K562 (cell line): ENCODE results near the gene PFKFB2. TPM values are rescaled to one million over a fixed set of nuclear protein-coding genes. Genes with fewer than 3 reads are reported as not detected.

Experiments used
- AFF4 ChIP-seq: sonication (generic); formaldehyde crosslinking; IDR thresholded peaks from 2 replicates; pipeline ENCODE4 v1.8.0; 2023; ENCODE audit warnings: mild to moderate bottlenecking, missing genetic modification reagents
- BCOR ChIP-seq: fragments of 450-650 bp; IDR thresholded peaks from 2 replicates; pipeline ENCODE4 v1.6.1; 2016
- BRD4 ChIP-seq: fragments of 200-600 bp; sonication (generic); IDR thresholded peaks from 2 replicates; pipeline ENCODE4 v1.6.1; 2017; ENCODE audit warnings: inconsistent platforms
- CREB3 ChIP-seq: fragments of 450-650 bp; conservative IDR thresholded peaks from 2 replicates; pipeline ENCODE4 v1.6.1; 2016; ENCODE audit warnings: missing genetic modification characterization, low read depth, mild to moderate bottlenecking, missing compliant biosample characterization, moderate library complexity
- ERF ChIP-seq: fragments of 450-650 bp; formaldehyde crosslinking; IDR thresholded peaks from 2 replicates; pipeline ENCODE4 v1.4.0; 2020; ENCODE audit warnings: mild to moderate bottlenecking, mixed read lengths
- MCM5 ChIP-seq: fragments of 450-650 bp; IDR thresholded peaks from 2 replicates; pipeline ENCODE4 v1.6.1; 2016; ENCODE audit warnings: low read depth
- RAD21 ChIP-seq, 2 experiments: fragments of 250-450 bp in 1 of 2; fragments of 450-650 bp in 1 of 2; sonication (Bioruptor Pico) in 1 of 2; formaldehyde crosslinking in 1 of 2; IDR thresholded peaks in 1 of 2; conservative IDR thresholded peaks in 1 of 2; 2 replicates each; pipeline versions ENCODE4 v1.4.0 to v1.8.0; 2020 to 2022; ENCODE audit warnings: mild to moderate bottlenecking in 2 of 2, moderate library complexity in 1 of 2
- RHOXF2B ChIP-seq: fragments of 250-450 bp; sonication (Bioruptor Pico); conservative IDR thresholded peaks from 2 replicates; pipeline ENCODE4 v1.5.1; 2021
- SP2 ChIP-seq: IDR thresholded peaks from 2 replicates; pipeline ENCODE4 v1.6.1; 2011; ENCODE audit warnings: mild to moderate bottlenecking, low read depth, low read length, moderate library complexity; ENCODE audit not compliant: poor library complexity, severe bottlenecking; ENCODE audit errors: extremely low read depth
- SRF ChIP-seq, 2 experiments: fragments of 250-450, 450-650 bp in 1 of 2; sonication (Bioruptor Pico) in 1 of 2; sonication (generic) in 1 of 2; formaldehyde crosslinking; IDR thresholded peaks; 2 replicates each; pipeline versions ENCODE4 v1.5.0 to v1.5.1; 2020 to 2022; ENCODE audit warnings: mild to moderate bottlenecking in 1 of 2, missing genetic modification reagents in 1 of 2
- STAT6 ChIP-seq: sonication (generic); formaldehyde crosslinking; IDR thresholded peaks from 2 replicates; pipeline ENCODE4 v1.8.1; 2023; ENCODE audit warnings: mild to moderate bottlenecking, missing genetic modification reagents
- ZMIZ1 ChIP-seq, 2 experiments: fragments of 150-350 bp in 1 of 2; IDR thresholded peaks; 2 replicates each; pipeline ENCODE4 v1.6.1; 2012 to 2016; ENCODE audit warnings: low read depth in 2 of 2, low read length in 2 of 2, mild to moderate bottlenecking in 1 of 2, moderate library complexity in 1 of 2
- ZNF561 ChIP-seq: fragments of 450-650 bp; formaldehyde crosslinking; conservative IDR thresholded peaks from 2 replicates; pipeline ENCODE4 v1.4.0; 2020; ENCODE audit warnings: mild to moderate bottlenecking, moderate library complexity
- ZNF699 ChIP-seq: fragments of 250-450 bp; sonication (Bioruptor Pico); IDR thresholded peaks from 2 replicates; pipeline ENCODE4 v1.8.0; 2021; ENCODE audit warnings: mild to moderate bottlenecking, moderate library complexity; ENCODE audit not compliant: insufficient replicate concordance
- ZNF830 ChIP-seq: fragments of 250-450 bp; sonication (Bioruptor Pico); IDR thresholded peaks from 2 replicates; pipeline ENCODE4 v1.5.0; 2021; ENCODE audit warnings: mild to moderate bottlenecking
- polyA plus RNA-seq, 8 experiments: library from polyadenylated mRNA; depleted of rRNA in 4 of 8; stranded (reverse) in 5 of 8; unstranded in 3 of 8; fragments of >200 nt; fragmentation: Nextera tagmentation in 2 of 8; fragmentation: Illumina TruSeq in 1 of 8; extraction: Ambion mirVana in 2 of 8; extraction: Trizol in 1 of 8; gene quantifications; 2 replicates each; pipeline versions ENCODE4 v1.2.1 to v1.2.3, GENCODE V29; 2011 to 2014; ENCODE audit warnings: inconsistent platforms in 1 of 8, missing spikeins in 1 of 8
- total RNA-seq, 7 experiments: library from RNA; depleted of rRNA in 6 of 7; stranded (reverse); fragments of >200 nt in 6 of 7; fragmentation: Illumina TruSeq in 2 of 7; extraction: Trizol in 2 of 7; gene quantifications; 2 replicates each; pipeline versions ENCODE4 v1.2.1 to v1.2.3, GENCODE V29; 2011 to 2021; ENCODE audit warnings: low replicate concordance in 1 of 7

PFKFB2 gene
- total and polyA plus RNA-seq, 9 of the 15 experiments (the other 6 are each of a cell fraction or from before 2014, with no cell fraction given) = 6.9 to 26.0 (median 16.4) TPM

- TF ChIP-seq AFF4 (CRISPR knock-in tag) (peak; percentile 4; the same call in 1 of the 2 replicates), ERF (peak; percentile 88), ZNF699 (CRISPR knock-in tag) (no peak), BRD4 (no peak), STAT6 (no peak), ZMIZ1 (IDR thresholded peaks at IDR 0.05; ENCODE audit: low read depth in 2 of 2, low read length in 2 of 2) (no peak), CREB3 (peak; percentile 83; the same call in 1 of the 2 replicates), SP2 (no peak), RAD21 (CRISPR knock-in tag; conservative IDR thresholded peaks at IDR 0.05 in 1 of 2, IDR thresholded peaks at IDR 0.05 in 1 of 2) (no peak; a peak in 2 of 4 replicates), SRF (CRISPR knock-in tag; IDR thresholded peaks at IDR 0.05) (no peak), ZNF561 (CRISPR knock-in tag) (peak; percentile 82; the same call in 1 of the 2 replicates), ZNF830 (0 out of 2 replicates have a peak, but pooled peaks have one; percentile 32), RHOXF2B (no peak), MCM5 (no peak), BCOR (no peak)
These were observed 27.8 kb upstream of the PFKFB2 start (continued) for GRCh38 chr1:207025146-207025880.
